Epithelial cell of proximal tubule (primary cell): ENCODE data around the gene HIVEP3. TPM values are rescaled to one million over a fixed set of nuclear protein-coding genes. Genes with fewer than 3 reads are reported as not detected.

Source experiments
- DNase-seq: peaks from one replicate; pipeline ENCODE4 v3.0.0-alpha.2; 2011; ENCODE audit warnings: low read depth
- H3K4me3 ChIP-seq: 2 replicates; pipeline ENCODE4 v1.5.1; 2011; ENCODE audit warnings: low read depth, mild to moderate bottlenecking, low read length
- CTCF ChIP-seq: conservative IDR thresholded peaks from 2 replicates; pipeline ENCODE4 v1.5.1; 2012; ENCODE audit warnings: low read depth, mild to moderate bottlenecking, low read length
- total RNA-seq: library from RNA; depleted of rRNA; stranded (reverse); fragments of >200 nt; gene quantifications from 2 replicates; pipeline ENCODE4 v1.2.3, GENCODE V29; 2015

The HIVEP3 gene
- total RNA-seq, 1 donor from 2014 or later = 3.9 TPM

DNA sequence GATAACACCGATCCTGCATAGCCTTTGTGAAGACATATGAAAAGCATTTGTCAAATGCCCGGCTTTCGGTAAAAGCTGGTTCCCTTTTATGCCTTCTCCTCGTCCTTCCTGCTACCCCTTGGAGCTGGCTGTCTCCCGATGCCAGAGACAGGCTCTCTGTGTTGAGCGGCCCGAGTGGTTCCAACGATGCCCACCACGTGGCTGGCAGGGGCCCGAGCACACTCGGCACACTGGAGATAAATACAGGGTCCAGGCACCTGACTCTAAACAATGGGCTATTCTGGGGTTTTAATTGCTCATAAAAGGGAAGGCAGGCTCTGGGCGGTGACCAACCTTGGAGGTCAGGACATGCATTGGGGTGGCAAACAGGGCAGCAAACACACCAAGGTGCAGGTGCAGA, 207.1 kb downstream of the HIVEP3 start:
- DNase-seq = no peak
- TF ChIP-seq CTCF = no peak
- no peak overlapping the region for H3K4me3 ChIP-seq

DNA sequence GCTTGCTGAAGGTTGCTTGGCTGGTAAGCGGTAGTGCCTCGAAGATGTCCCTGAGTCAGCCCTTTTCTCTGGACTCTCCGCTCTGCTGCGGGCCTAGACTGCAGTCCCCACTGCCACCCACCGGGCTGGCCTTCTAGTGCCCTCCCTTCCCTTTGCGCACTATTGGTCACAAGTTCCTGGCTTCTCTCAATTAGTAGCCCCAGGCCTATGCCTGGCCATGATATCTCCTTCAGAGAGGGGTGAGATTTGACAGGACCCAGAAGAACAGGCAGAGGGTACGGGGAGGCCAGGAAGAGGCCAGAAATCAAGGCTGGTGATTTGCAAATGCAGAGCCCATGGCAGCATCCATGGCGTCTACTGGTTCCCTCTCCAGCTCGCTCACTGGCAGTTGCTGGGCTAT, 207.7 kb downstream of the HIVEP3 start:
- no peak for TF ChIP-seq CTCF
- DNase-seq = no peak
- H3K4me3 ChIP-seq = no peak overlapping the region

DNA sequence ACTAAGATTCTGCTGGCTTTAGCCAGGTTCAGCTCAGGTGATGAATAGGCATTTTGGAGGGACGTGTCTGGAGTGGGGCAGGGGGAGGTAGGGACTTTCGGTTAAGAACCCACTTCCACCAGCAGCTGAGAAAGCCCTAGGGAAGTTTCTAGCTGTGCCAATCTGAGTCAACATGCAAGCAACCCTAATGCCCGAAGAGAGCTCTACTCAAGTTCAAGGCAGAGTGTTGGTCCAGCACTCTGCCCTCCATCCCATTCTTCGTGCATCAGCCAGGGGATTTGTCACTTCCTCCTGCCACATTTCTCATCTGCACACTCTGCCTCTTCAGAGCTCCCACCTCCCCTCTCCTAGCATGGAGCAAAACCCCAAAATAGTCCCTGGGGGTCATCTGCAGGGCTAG, 208.8 kb downstream of the HIVEP3 start:
- DNase-seq = no peak
- no peak overlapping the region for H3K4me3 ChIP-seq
- TF ChIP-seq CTCF = no peak

DNA sequence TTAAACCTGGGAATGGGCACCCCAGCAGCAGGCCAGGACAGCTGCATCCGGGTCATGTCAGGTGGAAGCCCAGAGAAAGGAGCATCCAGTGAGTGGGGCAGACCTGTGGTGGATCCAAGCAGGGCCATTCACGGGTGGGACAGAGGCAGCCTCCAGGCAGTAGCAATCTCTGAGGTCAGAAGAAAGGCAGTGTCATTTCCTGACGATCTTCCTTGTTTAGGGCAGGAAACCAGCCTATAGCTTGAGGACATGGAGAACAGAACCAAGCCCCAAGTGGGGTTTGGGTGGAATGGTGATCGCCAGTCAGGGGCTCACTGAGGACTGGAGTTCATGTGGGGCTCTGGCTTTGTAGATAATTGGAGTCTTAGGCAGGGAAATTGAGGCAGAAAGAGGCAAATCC, 209.4 kb downstream of the HIVEP3 start:
- DNase-seq = no peak
- no peak overlapping the region for H3K4me3 ChIP-seq
- TF ChIP-seq CTCF = no peak

DNA sequence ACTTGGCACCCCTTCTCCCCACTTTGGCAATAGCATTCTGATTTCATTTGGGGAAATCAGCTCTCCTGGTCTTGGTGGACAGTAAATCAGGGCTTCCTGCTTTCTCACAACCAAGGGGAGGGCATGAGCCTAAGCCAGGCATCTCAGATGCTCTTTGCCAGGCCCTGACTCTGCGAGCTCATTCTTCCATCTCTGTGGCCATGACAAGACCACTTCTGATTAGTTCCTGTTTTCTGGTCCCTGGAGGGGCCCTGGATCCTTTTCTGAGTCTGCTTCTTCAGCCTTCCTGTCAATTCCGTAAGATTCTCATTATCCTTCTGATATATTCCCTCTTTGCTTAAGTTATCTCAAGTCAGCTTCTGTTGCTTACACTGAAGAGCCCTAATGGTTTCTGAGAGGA, 210.4 kb downstream of the HIVEP3 start:
- DNase-seq = no peak
- TF ChIP-seq CTCF = no peak
- no peak overlapping the region for H3K4me3 ChIP-seq

- DNase-seq = no peak
- TF ChIP-seq CTCF = no peak
- no peak overlapping the region for H3K4me3 ChIP-seq
Measured at GRCh38 chr1:41707793-41708192, 210.9 kb downstream of the HIVEP3 start.

GRCh38 chr1:41705798-41706197, 212.9 kb downstream of the HIVEP3 start:
- no peak for DNase-seq
- H3K4me3 ChIP-seq = no peak overlapping the region
- TF ChIP-seq CTCF = no peak
